GM21528 (cell line): ENCODE data around the gene EVI5L.

Source experiments
- ATAC-seq: cut with Tn5 transposase; IDR thresholded peaks from one replicate; pipeline ENCODE4 v1.9.1; 2021; ENCODE audit warnings: mild to moderate bottlenecking, moderate library complexity; ENCODE audit not compliant: unreplicated experiment, low FRiP score

Gene EVI5L

DNA sequence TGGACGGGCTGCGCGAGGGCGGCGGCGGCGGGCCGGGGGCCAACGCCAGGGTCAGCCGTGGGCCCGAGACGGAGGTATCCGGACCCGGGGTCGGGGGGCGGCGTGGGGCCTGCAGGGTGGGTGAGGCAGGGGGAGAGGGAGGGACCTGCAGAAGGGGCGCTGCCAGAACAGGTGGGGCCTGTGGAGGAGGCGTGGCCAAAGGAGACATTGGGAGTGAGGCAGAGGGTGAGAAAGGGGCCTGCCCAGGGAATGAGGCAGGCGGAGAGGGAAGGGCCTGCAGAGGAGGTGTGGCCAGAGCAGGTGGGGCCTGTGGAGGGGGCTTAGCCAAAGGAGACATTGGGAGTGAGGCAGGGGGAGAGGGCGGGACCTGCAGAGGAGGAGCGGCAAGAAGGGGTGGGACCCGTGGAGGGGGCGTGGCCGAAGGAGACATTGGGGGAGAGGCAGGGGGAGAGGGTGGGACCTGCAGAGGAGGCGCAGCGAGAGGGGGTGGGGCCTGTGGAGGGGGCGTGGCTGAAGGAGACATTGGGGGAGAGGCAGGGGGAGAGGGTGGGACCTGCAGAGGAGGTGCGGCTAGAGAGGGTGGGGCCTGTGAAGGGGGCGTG, 40.0 kb downstream of the EVI5L start:
- no peak for ATAC-seq

DNA sequence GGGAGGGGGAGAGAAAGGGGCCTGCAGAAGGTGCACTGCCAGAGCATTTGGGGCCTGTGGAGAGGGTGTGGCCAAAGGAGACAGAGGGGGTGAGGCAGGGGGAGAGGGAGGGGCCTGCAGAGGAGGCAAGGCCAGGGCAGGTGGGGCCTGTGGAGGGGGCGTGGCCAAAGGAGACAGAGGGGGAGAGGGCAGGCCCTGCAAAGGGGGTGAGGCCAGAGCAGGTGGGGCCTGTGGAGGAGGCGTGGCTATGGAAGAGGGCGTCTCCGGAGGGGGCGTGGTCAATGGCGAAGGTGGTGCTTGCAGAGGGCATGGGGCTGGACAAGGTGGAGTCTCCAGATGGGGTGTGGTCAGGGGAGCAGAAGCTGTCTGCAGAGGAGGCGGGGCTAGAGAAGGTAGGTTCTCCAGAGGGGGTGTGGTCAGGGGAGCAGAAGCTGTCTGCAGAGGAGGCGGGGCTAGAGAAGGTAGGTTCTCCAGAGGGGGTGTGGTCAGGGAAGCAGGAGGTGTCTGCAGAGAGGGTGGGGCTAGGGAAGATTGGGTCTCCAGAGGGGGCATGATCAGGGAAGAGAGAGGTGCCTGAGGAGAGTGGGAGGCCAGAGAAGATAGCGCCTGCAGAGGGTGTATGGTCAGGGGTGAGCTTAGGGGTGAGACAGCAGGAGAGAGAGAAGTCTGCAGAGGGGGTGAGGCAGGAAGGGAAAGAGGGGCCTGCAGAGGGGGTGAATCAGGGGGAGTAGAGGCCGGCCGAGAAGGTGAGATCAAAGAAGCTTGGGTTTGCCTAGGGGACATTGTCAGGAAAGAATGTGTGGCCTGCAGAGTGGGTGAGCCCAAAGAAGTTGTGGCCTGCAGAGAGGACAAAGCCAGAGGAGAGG, 40.8 kb downstream of the EVI5L start:
- no peak for ATAC-seq

DNA sequence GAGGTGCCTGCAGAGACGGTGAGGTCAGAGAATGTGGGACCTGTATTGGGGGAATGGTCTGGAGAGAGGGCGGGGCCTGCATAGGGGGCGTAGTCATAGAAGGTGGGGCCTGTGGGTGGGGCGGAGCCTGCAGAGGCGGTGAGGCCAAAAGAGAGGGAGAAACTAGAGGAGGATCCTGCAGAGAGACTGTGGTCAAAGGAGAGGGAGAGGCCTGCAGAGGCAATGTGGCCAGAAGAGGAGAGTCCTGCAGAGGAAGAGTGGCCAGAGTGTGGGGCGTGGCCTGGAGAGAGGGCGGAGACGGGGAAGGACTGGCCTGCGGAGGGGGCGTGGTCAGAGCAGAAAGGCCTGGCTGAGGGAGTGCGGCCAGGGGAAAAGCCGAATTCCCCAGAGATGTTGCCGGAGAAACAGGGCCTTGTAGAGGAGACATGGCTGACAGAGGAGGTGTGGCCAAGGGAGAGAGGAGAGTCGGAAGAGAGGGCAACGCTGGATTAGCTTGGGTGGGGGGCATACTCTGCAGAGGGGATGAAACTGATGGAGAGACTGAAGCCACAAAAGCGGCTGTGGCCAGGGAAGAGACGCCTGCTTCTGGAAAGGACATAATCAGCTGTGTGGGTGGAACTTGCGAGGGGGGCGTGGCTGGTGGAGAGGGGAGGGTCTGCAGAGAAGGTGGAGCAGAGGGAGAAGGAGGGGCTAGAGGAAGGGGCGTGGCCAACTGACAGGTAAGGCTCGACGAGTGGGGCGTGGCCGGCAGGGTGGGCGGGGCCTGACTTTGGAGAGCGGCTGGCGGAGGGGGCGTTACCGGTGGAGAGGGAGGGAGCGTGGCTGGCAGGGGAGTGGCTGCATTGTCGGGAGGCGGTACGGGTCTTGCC, 41.7 kb downstream of the EVI5L start:
- no peak for ATAC-seq

DNA sequence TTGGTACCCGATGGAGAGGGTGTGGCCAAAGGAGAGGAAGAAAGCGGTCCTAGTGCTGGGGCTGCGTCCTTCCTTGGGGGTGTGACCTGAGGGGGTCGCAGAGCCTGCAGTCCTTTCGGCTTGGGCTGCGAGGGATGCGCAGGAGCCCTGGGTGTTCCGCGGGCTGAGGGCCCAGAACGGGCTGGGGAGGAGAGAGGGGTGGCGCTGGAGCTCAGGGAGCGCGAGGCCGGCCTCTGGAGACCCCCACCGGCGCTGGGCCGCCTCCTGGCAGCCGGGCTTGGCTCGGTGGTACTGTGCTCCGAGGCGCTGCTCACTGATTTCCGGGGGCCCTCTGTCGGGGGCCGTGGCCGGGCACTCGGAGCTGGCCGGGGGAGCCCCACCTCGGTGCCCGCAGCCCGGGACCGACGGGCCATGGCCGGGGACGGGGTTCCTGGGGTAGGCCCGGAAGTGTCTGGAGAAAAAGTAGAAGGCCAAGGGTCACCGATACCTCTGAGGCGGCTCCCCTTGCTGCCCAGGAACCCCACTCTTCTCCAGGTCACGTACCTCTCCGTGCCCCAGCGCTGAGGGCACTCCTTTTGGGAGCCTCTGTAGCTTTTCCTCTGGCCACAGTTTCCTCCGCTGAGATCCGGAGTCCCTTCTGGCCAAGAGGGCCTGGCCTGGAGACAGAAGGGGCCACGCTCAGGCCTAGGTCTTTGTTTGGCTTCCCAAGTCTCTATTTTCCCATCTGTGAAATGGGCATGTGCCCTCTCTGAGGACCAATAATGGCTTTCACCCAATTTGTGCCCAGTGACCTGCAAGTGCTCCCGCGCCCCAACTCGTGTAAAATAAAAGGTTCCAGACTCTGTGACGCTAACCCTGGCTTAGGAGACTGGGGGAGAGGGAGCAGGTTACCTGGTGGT, 42.5 kb downstream of the EVI5L start:
- no peak for ATAC-seq

DNA sequence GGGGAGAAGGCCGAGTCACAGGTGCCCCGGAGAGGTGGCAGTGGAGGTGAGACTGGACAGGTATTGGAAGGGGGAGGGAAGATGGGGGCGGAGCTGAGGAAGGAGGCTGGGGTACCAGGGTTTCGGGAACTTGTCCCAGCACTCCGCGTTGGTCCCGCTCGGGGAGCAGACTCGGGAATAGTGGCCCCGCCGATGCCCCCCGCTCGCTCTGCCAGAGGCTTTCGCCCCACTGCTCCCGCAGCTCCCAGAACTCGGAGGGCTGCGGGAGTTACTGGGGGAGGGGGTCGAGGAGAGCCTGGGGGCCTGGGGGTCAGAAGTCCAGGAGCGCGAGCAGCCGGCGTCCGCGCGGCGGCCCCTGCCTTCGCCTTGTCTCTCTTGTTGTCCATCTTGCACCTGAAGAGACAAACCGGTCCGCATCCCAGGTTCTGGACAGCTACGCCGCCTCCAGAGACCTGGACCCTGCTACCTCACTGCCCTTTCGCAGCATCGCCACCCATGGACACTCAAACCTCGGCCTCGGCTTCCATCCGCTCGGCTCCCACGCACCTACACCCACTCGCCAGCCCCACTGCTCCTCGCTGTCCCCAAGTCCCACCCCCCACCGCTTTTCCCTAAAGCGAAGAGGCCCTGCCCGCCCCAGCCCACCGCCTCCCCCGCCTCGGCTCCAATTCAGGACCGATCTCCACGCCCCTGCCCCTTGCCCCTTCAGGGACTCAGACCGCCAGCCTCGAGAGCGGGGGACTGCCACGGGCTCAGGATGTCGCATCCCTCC, 43.5 kb downstream of the EVI5L start:
- ATAC-seq, result no peak

DNA sequence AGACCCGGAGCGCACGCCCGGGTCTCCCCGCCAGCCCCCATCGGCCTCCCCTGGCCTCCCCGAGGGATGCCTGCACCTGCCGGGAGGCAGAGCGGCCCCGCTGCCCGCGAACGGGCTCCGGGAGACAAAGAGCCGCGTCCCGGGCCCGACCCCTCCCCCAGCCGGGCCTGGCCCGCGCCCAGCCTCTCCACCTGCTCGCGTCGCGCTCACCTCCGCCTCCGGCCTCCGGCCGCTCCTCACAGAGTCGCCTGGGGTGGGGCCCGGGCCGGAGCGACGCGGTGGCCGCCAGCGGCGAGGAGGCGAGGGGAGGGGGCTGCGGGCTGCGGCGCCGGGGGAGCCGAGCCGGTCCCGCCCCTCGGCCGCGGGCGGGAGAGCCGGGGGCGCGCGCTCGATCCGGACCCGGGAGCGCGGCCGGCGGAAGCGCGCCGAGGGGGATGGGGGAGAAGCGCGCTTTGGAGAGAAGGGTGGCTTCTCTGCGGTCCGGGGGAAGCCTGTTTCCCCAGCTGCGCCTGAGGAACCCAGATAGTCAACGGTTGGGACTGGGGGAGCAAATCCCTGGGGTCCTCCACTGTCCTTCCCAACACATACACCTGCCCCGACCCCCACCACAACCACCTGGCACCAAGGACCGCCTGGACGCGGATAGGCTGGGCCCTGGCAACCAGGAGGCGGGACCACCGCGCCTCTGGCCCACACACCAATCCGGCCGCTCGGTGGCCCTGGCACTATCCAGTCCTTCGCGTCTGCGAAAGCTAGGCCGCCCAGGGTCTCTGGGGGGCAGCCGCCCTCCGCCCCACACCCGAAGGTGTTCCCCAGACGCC, 44.3 kb downstream of the EVI5L start, which contains the start of gene PRR36:
Gene PRR36, minus strand, starts transcription at position 315 of the 821 bp plus-strand sequence. CDS start 701 bp downstream, outside the sequence.
- no peak for ATAC-seq

DNA sequence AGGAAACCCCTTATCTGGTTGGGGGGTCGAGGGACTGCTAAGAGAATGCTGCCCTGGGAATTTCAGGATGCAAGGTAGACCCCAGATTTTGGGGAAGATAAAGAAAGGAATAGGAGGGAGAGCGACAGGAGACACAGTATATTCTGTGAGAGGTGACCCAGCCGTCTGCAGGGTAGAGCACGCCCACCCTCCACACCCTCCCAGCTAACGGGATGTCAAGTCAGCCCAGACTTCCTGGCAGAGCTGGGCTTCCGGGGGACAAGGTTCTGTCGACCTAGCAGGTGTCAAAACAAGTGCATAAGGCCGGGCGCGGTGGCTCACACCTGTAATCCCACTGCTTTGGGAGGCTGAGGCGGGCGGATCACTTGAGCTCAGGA, 44.9 kb downstream of the EVI5L start:
- ATAC-seq, result no peak

DNA sequence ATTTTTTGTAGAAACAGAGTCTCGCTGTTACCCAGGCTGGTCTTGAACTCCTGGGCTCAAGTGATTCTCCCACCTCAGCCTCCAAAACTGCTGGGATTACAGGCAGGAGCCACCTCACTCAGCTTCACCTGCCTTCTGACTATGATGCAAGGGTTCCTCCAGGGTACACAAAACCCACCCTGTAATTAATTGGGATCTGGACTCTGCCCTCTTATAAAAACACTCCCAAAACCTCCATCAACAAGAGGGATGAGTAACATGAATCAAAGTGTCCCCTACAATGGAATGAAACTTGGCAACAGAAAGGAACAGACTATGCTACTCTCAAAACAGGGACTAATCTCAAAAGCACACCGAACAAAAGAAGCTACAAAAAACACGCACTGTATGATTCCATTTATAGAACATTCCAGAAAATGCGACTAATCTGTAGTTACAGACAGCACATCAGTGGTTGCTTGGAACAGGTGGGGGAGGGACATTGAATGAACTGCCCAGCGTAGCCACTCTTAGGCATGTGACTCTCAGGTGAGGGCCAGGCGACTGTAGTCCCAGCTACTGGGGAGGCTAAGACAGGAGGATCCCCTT, 47.3 kb downstream of the EVI5L start:
- ATAC-seq, result no peak

DNA sequence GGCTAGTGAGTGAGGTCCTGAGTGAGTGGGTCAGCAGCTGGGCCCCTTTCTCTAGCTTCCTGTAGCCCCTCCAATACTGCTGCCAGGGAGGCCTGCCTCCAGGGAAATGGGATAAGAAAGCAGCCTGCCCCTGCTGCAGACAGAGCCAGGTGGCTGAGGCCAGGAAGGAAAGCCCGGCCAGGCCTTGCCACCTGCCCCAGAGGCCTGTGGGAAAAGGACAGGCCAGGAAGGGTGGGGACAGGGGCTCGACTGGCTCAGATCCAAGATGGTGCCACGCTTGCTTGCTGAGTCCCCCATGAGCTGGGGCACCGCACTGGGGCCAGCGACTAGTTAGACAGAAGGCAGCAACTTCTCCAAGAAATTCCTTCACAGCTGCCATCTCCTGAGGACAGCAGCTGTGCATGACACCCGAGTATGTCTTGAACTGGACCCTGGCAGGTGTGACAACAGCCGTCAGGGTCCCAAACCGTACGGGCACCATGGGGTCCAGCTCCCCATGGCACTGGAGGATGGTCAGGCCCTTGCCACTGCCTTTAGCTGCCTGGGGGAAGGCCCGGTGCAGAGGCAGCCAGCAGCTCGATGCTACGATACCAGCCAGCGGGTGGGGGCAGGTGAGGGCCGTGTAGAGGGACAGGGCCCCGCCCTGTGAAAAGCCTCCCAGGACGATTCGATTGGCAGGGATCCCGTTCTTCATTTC, 49.2 kb downstream of the EVI5L start:
- ATAC-seq, result no peak

DNA sequence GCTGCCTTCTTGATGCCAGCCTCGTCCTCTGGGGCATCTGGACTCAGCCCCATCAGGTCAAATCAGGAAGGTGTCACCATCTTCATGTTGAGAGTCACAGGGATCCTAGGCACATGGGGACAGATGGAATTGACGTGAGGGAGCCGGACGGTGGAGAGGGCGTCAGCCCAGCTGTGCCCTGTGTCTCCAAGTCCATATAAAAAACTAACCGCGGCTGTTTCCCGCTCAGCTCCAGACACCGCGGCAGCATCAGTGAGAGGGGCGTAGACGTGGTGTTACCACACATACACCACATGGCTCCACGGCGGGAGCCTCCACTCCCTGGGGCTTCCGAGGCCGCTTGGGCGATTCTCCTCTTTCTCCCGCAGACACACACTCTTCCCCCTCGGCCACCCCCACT, 49.8 kb downstream of the EVI5L start:
- ATAC-seq, result no peak

DNA sequence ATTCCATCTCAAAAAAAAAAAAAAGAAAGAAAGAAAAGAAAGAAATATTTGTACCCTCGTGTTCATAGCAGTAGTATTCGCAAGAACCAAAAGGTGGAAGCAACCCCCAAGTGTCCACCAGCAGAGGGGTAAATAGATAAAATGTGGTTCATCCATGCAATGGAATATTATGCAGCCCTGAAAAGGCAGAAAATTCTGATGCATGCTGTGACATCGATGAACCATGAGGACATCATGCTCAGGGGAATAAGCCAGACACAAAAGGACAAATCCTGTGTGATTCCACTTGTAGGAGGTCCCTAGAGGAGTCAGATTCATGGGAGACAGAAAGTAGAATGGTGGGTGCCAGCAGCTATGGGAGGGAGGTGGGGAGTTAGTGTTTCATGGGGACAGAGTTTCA, 51.9 kb downstream of the EVI5L start:
- ATAC-seq, result no peak

DNA sequence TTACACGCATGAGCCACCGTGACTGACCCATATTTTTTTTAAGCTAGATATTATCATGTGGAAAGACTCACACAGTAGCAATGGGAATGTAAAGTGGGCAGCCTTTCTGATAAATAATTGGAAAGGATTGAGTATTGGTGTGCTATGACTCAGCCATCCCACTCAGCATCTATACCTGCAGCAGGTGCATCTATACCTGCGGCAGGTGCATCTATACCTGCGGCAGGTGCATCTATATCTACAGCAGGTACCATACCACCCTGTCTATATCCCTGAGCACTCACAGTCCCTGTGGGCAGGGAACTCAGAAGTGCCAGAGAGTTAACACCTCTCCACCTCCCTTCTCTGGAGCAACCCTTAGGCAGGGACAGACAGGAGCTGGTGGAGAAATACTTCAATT, 53.1 kb downstream of the EVI5L start:
- no peak for ATAC-seq

DNA sequence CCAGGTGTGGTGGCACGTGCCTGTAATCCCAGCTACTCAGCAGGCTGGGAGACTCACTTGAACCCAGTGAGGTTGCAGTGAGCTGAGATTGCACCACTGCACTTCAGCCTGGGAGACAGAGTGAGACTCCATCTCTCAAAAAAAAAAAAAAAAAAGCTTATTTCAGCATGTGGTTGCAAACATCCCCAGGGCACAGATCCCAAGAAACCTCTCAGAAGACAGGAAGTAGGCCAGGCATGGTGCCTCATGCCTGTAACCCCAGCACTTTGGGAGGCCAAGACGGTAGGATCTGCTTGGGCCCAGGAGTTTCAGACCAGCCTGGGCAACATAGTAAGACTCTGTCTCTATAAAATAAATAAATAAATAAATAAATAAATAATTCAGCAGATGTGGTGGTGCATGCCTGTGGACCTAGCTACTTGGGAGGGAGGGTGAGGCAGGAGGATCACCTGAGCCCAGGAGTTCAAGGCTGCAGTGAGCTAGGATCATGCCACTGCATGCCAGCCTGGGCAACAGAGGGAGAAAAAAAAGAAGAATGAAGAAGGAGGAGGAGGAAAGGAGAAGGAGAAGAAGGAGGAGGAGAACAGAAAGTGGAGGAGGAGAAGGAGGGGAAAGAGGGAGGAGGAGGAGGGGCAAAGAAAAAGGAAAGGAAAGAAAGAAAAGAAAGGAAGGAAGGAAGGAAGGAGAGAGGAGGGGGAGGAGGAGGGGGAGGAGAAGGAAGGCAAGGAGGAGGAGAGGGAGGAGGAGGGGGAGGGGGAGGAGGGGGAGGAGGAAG, 54.0 kb downstream of the EVI5L start:
- no peak for ATAC-seq

DNA sequence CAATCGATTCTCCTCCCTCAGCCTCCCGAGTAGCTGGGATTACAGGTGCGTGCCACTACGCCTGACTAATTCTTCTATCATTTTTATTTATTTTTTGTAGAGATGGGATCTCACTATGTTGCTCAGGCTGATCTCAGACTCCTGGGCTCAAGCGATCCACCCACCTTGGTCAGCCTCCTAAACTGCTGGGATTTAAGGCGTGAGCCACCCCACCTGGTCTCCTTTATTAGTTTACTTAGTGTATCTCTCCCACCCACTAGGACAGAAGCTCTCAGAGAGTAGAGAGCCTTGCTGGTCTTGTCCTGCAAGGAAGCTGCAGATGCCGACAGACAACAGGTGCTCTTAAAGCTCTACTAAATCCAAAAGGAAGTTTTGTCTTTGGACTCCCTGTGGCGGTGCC, 55.8 kb downstream of the EVI5L start:
- no peak for ATAC-seq

DNA sequence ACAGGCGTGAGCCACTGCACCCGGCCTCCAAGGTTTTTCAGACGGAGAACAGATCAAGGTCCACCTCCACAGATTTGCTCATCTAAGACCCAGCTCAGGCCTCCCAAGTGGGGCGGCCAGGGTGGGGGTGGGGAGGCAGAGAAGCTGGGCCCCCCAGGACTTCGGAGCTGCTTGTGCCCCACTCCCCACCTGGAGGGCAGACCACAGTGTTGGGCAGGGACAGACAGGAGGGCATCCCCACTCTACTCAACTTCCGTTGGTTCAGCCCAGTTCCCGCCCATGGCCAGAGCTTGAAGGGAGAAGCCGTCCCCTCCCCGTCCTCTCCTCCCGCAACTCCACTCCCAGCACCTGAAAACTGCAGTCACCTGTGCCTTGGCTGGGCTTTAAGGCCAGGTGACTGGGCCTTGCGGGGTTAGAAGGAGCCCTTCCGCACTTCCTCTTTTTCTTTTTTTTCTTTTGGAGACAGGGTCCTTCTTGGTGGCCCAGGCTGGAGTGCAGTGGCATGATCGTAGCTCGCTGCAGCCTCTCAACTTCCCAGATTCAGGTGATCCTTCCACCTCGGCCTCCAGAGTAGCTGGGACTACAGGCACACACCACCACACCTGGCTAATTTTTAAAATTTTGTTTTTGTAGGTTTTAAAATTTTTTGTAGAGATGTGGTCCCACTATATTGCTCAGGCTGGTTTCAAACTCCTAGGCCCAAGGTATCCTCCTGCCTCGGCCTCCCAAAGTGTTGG, 57.6 kb downstream of the EVI5L start:
- ATAC-seq, result no peak

DNA sequence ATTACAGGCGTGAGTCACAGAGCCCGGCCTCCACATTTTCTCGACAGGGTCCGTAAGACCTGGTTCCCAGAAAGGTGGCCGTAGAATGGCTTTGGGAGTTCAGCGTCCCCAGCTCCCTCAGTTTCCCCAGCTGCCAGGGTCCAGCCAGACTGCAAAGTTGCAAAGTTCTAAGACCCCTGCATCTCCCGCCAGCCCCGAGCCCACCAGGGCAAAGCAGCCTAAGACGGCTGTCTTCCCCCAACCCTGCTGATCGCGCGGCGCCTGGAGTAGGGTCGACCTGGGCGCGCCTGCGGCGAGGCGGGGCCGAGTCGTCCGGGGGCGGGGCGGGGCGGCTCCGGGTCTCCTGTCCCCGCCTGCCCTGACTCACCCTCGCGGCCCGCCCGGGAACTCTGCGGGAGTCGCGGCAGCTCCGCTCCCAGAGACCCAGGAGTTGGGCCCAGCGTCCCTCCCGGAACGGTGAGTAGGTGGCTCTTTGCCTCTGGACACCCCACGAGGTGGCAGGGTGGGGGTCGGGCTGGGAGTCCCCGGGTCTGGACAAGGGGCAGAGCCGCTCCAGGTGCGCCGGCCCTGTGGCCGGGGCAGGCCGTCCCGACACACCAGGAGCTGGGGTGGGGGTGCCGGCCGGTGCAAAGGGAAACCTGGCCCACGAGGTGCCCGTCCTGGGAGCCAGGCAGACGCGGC, 58.3 kb downstream of the EVI5L start, which contains the start of gene LRRC8E:
Gene LRRC8E, plus strand, starts transcription at position 366 of the 681 bp plus-strand sequence. CDS start 7,094 bp downstream, outside the sequence.
- no peak for ATAC-seq
